Measurements from ENCODE around the gene A3GALT2. TPM values are rescaled to one million over a fixed set of nuclear protein-coding genes. Genes with fewer than 3 reads are reported as not detected.

The A3GALT2 gene
- total RNA-seq, 2 donors from 2014 or later = not detected

DNA sequence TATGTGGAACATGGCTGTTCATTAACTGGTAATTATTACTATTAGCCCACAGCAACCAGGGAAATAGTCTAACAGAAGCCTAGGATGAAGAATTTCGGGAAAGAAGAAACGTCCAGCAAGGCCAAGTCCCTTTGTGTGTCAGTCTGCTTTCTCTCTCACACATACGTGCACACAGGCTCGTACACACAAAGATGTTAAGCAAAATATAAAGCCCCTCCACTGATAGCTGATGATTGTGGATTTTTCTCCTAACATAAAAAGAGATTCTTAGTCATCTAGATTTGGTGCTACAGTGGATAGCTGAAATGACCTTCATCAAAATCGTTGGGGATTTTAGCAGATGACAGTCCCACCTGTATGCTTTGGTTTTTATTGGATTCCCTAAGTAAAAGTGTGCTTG, 42.1 kb upstream of the A3GALT2 start:
- no peak overlapping the region for H3K4me3 ChIP-seq
- H3K27me3 ChIP-seq = no peaks in the 10 kb centered on the region
- TF ChIP-seq, protein P1, sequence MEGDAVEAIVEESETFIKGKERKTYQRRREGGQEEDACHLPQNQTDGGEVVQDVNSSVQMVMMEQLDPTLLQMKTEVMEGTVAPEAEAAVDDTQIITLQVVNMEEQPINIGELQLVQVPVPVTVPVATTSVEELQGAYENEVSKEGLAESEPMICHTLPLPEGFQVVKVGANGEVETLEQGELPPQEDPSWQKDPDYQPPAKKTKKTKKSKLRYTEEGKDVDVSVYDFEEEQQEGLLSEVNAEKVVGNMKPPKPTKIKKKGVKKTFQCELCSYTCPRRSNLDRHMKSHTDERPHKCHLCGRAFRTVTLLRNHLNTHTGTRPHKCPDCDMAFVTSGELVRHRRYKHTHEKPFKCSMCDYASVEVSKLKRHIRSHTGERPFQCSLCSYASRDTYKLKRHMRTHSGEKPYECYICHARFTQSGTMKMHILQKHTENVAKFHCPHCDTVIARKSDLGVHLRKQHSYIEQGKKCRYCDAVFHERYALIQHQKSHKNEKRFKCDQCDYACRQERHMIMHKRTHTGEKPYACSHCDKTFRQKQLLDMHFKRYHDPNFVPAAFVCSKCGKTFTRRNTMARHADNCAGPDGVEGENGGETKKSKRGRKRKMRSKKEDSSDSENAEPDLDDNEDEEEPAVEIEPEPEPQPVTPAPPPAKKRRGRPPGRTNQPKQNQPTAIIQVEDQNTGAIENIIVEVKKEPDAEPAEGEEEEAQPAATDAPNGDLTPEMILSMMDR (IDR thresholded peaks at IDR 0.05) = no peak
- no peaks in the 10 kb centered on the region for H3K4me1 ChIP-seq
- no peaks in the 10 kb centered on the region for H3K9me3 ChIP-seq
- H3K36me3 ChIP-seq = no peaks in the 10 kb centered on the region
- H3K27ac ChIP-seq = no peak overlapping the region
- intact Hi-C loops (cut with DNase I) = no loop called here
- no peak for DNase-seq
- no peak overlapping the region for H3K9ac ChIP-seq (ENCODE audit: low read depth in 2 of 2, low read length in 2 of 2)

DNA sequence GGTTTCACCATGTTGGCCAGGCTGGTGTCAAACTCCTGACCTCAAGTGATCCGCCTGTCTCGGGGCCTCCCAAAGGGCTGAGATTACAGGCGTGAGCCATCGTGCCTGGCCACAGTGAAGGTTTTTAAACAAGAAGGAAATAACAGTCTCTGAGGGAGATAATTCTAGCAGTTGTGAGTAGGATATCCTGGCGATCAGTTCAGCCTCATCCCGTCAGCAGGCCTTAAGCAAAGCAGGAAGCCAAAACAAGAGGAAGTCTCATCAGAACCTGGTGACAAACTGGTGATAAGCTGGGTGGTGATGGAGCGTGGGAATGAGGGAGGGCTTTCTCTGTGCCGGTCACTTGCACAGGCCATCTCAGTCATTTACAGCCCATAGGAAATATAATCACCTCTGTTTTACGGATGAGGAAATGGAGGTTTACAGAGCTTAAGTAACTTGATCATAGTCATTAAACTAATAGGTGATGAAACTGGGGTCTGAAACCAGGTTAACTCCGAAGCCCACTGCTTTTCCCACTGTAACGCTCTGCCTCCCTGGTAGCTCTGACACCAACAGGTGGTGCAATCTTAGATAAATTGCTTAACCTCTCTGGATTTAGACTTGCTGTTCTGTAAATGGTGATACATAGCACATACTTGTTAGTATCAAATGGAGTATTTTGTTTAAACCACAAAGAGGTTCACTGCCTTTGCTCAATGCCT, 40.8 kb upstream of the A3GALT2 start:
- Histone ChIP-seq H3K9ac (ENCODE audit: low read depth in 2 of 2, low read length in 2 of 2) (no peak overlapping the region), H3K9me3 (no peaks in the 10 kb centered on the region), H3K27ac (no peak overlapping the region), H3K27me3 (no peaks in the 10 kb centered on the region), H3K4me1 (no peaks in the 10 kb centered on the region), H3K36me3 (no peaks in the 10 kb centered on the region), H3K4me3 (no peak overlapping the region)
- TF ChIP-seq, protein P1 (IDR thresholded peaks at IDR 0.05) = no peak
- no peak for DNase-seq
- intact Hi-C loops (cut with DNase I) = no loop called here

DNA sequence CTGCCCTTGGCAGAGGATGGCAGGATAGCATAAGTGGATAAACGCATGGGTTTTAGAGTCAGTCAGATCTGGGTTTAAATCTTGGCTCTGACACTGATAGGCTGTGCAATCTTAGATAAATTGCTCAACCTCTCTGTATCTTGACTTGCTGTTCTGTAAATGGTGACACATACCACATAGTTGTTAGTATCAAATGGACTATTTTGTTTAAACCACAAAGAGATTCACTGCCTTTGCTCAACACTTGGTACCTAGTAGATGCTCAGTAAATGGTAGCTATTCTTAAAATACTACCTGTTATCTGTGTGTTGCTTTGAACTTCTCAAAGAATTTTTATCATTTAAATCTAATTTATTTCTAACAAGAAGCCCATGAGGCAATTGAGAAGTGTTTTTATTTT, 39.5 kb upstream of the A3GALT2 start:
- TF ChIP-seq, protein P1 (IDR thresholded peaks at IDR 0.05) = no peak
- no peak for DNase-seq
- intact Hi-C loops (cut with DNase I) = no loop called here
- Histone ChIP-seq H3K9ac (ENCODE audit: low read depth in 2 of 2, low read length in 2 of 2) (no peak overlapping the region), H3K4me3 (no peak overlapping the region), H3K36me3 (no peaks in the 10 kb centered on the region), H3K9me3 (no peaks in the 10 kb centered on the region), H3K27me3 (no peaks in the 10 kb centered on the region), H3K4me1 (no peaks in the 10 kb centered on the region), H3K27ac (no peak overlapping the region)

DNA sequence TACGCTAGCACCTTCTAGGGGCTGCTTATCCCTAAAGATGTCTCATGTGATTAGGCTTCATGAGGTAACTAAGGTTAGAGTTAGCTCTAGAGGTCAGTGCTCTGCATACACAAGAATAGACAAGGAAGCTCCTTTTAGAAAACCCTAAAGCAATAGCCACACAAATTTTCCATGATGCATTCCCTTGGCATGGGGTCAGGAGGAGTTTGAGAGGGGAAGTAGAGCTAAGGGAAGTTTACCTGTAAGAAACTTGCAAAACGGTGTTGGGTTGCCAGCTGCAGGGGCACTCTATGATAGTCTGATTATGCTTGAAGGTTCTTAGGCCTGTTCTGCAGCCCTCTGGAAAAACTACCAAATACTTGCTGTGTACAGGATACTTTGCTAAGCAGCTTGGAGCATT, 39.0 kb upstream of the A3GALT2 start:
- no peaks in the 10 kb centered on the region for H3K9me3 ChIP-seq
- H3K27ac ChIP-seq = no peak overlapping the region
- no peaks in the 10 kb centered on the region for H3K27me3 ChIP-seq
- no peaks in the 10 kb centered on the region for H3K36me3 ChIP-seq
- no peak overlapping the region for H3K4me3 ChIP-seq
- intact Hi-C loops (cut with DNase I) = no loop called here
- H3K9ac ChIP-seq (ENCODE audit: low read depth in 2 of 2, low read length in 2 of 2) = no peak overlapping the region
- DNase-seq = no peak
- TF ChIP-seq, protein P1 (IDR thresholded peaks at IDR 0.05) = no peak
- H3K4me1 ChIP-seq = no peaks in the 10 kb centered on the region

DNA sequence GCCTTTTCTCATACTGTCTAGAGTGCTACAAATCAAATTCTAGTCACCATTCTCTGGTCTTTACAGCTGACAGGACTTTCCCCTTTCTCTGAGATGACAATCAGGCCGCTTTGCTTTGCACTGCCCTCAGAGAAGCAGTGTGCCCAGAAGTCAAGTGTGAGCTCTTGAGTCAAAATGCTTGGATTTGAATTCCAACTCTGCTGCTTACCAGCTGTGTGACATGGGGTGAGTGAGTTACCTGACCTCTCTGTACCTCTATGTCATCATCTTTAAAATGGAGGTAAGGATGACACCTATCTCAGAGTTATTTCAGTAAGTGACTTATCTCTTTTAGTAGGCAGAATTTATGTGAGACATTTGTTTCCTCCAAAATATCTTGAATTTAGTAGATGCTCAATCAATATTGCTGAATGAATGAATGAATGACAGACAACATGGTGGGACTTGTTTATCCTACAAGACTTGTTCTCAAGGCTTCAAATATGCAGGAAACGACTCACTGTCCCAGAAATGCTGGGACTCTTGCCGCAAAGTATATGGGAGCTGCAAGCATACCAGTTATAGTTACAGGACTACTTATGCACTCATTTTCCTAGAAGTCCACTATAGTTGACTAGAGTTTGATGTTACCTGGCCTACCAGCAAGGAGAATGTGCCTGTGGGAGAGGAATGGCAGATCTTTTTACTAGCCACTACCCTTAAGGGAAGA, 38.1 kb upstream of the A3GALT2 start:
- no peak for DNase-seq
- Histone ChIP-seq H3K9ac (ENCODE audit: low read depth in 2 of 2, low read length in 2 of 2) (no peak overlapping the region), H3K27ac (no peak overlapping the region), H3K27me3 (no peaks in the 10 kb centered on the region), H3K36me3 (no peaks in the 10 kb centered on the region), H3K4me3 (no peak overlapping the region), H3K4me1 (no peaks in the 10 kb centered on the region), H3K9me3 (no peaks in the 10 kb centered on the region)
- intact Hi-C loops (cut with DNase I) = no loop called here
- TF ChIP-seq, protein P1 (IDR thresholded peaks at IDR 0.05) = no peak

All from colonic mucosa (tissue), 4 donors.